ENCODE results near the gene PIM2.

DNA sequence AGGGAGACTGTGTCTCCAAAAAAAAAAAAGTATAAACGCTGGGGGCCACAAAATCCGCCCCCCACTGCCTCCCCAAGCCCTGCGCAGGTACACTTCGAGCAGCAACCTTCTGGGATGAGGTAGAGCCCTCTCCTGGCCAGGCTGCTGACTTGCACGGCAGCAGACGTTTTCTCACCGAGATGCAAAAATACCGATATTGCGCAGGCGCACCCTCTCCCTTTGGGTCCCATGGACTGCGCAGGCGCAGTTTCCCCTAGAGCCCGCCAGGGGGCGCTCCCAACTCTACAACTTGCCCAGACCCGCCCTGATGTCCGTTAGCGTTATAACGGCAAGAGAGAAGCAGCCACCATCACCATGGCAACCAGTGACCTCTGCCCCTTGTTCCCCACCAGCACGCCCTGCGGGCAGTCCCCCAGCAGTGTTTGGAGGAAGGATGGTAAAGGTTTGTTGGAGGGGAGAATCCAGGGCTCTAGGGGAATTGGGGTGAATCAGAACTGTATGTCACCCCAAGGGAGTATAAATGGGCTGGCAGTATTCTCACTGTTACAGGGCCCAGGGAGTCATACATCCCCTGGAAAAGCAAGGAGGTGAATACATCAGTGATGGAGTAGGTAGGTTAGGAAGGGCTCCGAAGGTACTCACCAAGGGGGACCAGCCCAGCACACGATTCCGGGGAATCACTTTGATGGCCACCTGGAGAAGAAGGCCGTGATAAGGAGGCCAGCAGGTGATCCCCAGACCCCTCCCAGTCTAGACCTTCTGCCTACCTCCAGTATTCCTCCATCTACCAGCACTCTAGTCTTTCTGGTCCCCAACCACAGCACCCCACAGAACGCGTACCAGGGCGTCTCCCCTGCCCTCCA, 1.5 kb downstream of the PIM2 start:
- TF ChIP-seq, protein P1, sequence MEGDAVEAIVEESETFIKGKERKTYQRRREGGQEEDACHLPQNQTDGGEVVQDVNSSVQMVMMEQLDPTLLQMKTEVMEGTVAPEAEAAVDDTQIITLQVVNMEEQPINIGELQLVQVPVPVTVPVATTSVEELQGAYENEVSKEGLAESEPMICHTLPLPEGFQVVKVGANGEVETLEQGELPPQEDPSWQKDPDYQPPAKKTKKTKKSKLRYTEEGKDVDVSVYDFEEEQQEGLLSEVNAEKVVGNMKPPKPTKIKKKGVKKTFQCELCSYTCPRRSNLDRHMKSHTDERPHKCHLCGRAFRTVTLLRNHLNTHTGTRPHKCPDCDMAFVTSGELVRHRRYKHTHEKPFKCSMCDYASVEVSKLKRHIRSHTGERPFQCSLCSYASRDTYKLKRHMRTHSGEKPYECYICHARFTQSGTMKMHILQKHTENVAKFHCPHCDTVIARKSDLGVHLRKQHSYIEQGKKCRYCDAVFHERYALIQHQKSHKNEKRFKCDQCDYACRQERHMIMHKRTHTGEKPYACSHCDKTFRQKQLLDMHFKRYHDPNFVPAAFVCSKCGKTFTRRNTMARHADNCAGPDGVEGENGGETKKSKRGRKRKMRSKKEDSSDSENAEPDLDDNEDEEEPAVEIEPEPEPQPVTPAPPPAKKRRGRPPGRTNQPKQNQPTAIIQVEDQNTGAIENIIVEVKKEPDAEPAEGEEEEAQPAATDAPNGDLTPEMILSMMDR (IDR thresholded peaks at IDR 0.05; ENCODE audit: low read depth, low read length): peak; percentile 72
- TF ChIP-seq POLR2A (IDR thresholded peaks at IDR 0.05; ENCODE audit: extremely low read depth, insufficient read length) (no peak), MYC (IDR thresholded peaks at IDR 0.05; ENCODE audit: low read depth, low read length) (no peak)
- TF ChIP-seq, protein P2, sequence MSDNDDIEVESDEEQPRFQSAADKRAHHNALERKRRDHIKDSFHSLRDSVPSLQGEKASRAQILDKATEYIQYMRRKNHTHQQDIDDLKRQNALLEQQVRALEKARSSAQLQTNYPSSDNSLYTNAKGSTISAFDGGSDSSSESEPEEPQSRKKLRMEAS (IDR thresholded peaks at IDR 0.05; ENCODE audit: low read depth, low read length): peak; percentile 47; the same call in 1 of the 2 replicates
